Breast epithelium (tissue), 4 donors: Measurements from ENCODE around the gene ZNF438. TPM values are rescaled to one million over a fixed set of nuclear protein-coding genes. Genes with fewer than 3 reads are reported as not detected.
A peak's percentile ranks its signal among the peaks of the same experiment; 100 is the strongest.

ENCODE experiments used
- DNase-seq, 2 donors: peaks; one replicate each; pipeline ENCODE4 v3.0.0-alpha.2; 2019; ENCODE audit warnings: low spot score in 2 of 2
- H3K27ac ChIP-seq, 2 donors: fragments of 200-600 bp; sonication (generic) in 1 of 2; one replicate each; pipeline ENCODE4 v1.5.1; 2016 to 2019; ENCODE audit warnings: mild to moderate bottlenecking in 1 of 2
- H3K27me3 ChIP-seq, 2 donors: fragments of 200-600 bp; sonication (generic) in 1 of 2; one replicate each; pipeline versions ENCODE4 v1.5.1 to v1.6.0; 2017 to 2019; ENCODE audit warnings: control low read depth in 1 of 2, mild to moderate bottlenecking in 1 of 2
- H3K36me3 ChIP-seq: fragments of 200-600 bp; one replicate; pipeline ENCODE4 v1.5.1; 2019
- H3K4me1 ChIP-seq, 2 donors: fragments of 200-600 bp; sonication (generic); one replicate each; pipeline ENCODE4 v1.5.1; 2016 to 2019; ENCODE audit warnings: control low read depth in 1 of 2
- H3K4me3 ChIP-seq, 3 donors: fragments of 200-600 bp; sonication (generic); 1 replicate in 2 of 3; 2 replicates in 1 of 3; pipeline ENCODE4 v1.5.1; 2016 to 2019; ENCODE audit warnings: mild to moderate bottlenecking in 3 of 3, moderate library complexity in 2 of 3
- H3K9me3 ChIP-seq, 2 donors: fragments of 200-600 bp; sonication (generic) in 1 of 2; one replicate each; pipeline ENCODE4 v1.5.1; 2016 to 2019; ENCODE audit warnings: control low read depth in 1 of 2
- CTCF ChIP-seq, 3 donors: fragments of 450-650 bp; IDR thresholded peaks; one replicate each; pipeline ENCODE4 v1.5.1; 2016 to 2017; ENCODE audit warnings: antibody characterized with exemption in 3 of 3, mild to moderate bottlenecking in 3 of 3, moderate library complexity in 3 of 3
- POLR2A ChIP-seq: fragments of 450-650 bp; IDR thresholded peaks from one replicate; pipeline ENCODE4 v1.6.1; 2016; ENCODE audit warnings: antibody characterized with exemption, mild to moderate bottlenecking, moderate library complexity
- POLR2AphosphoS5 ChIP-seq, 3 donors: sonication (generic); formaldehyde crosslinking; IDR thresholded peaks; one replicate each; pipeline ENCODE4 v1.6.1; 2017; ENCODE audit warnings: antibody characterized with exemption in 3 of 3
- intact Hi-C: fragments of 100-400 bp; cut with DNase I; formaldehyde crosslinking; loops from one replicate; pipeline ENCODE4 v1.15.1; 2023; ENCODE audit warnings: low total_unique reads
- total RNA-seq, 3 donors: library from RNA; depleted of rRNA; stranded (reverse); fragments of >200 nt; gene quantifications; one replicate each; pipeline ENCODE4 v1.1.0, GENCODE V29; 2016

Gene ZNF438
- total RNA-seq, 3 donors from 2014 or later: 8.8 to 34.6 (median 10.0) TPM

DNA sequence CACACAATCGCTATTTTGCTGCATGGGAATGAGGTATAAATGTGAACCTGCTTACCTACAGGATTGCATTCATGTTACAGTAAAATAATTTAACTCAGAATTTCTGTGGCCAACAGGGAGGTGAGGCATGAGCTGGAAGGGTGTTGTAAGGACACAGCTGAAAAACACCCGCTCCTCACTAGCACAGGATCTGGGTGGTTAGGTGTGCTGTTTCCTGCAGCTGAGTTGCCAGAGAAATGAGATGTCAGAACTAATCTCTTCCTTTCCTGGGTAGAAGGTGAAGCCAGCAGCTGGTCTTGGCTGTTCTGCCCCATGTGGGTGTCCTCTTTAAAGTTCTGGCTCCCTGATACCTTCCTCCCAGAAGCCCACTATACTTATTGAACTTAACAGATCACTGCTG is 39.0 kb upstream of the ZNF438 start:
- no peaks in the 10 kb centered on the region for H3K27me3 ChIP-seq
- H3K36me3 ChIP-seq: no peaks in the 10 kb centered on the region
- no peak for DNase-seq
- no peaks in the 10 kb centered on the region for H3K9me3 ChIP-seq
- no peaks in the 10 kb centered on the region for H3K4me1 ChIP-seq
- intact Hi-C loops: no loop called here
- H3K27ac ChIP-seq: no peak overlapping the region
- H3K4me3 ChIP-seq: no peak overlapping the region
- TF ChIP-seq POLR2AphosphoS5 (IDR thresholded peaks at IDR 0.05) (no peak), POLR2A (no peak), CTCF (IDR thresholded peaks at IDR 0.05) (no peak)

- TF ChIP-seq POLR2AphosphoS5 (IDR thresholded peaks at IDR 0.05) (no peak), CTCF (IDR thresholded peaks at IDR 0.05) (no peak), POLR2A (no peak)
- no peak overlapping the region for H3K27ac ChIP-seq
- intact Hi-C loops: no loop called here
- no peaks in the 10 kb centered on the region for H3K4me1 ChIP-seq
- no peaks in the 10 kb centered on the region for H3K27me3 ChIP-seq
- H3K9me3 ChIP-seq: no peaks in the 10 kb centered on the region
- H3K4me3 ChIP-seq: no peak overlapping the region
- H3K36me3 ChIP-seq: no peaks in the 10 kb centered on the region
- no peak for DNase-seq
Measured at GRCh38 chr10:31070025-31070424, 38.4 kb upstream of the ZNF438 start.

DNA sequence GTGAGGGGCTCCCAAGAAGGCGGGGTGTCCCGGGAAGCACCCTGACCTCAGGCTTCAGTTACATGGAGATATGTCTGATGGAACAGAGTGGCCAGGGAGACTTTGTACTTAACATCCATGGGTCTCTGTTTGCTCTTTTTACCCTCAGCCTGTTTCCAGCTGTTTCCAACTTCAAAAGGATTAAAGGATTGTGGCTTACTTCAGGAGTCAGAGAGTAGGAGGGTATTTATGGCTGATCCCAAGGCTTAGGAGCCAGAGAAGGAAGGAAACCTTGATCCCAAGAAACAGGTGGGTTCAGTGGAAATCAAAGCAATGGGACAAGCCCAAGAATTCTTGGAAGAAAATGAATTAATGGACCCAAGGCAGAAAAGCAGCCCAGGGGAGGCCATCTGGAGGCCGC is 37.7 kb upstream of the ZNF438 start:
- no peaks in the 10 kb centered on the region for H3K36me3 ChIP-seq
- no peaks in the 10 kb centered on the region for H3K27me3 ChIP-seq
- H3K9me3 ChIP-seq: no peaks in the 10 kb centered on the region
- TF ChIP-seq POLR2AphosphoS5 (IDR thresholded peaks at IDR 0.05): no peak
- no peak for TF ChIP-seq POLR2A
- TF ChIP-seq CTCF (IDR thresholded peaks at IDR 0.05): no peak
- intact Hi-C loops: no loop called here
- DNase-seq: no peak
- H3K27ac ChIP-seq: no peak overlapping the region
- no peaks in the 10 kb centered on the region for H3K4me1 ChIP-seq
- H3K4me3 ChIP-seq: no peak overlapping the region

GRCh38 chr10:31064348-31064747 is 32.7 kb upstream of the ZNF438 start:
- no peaks in the 10 kb centered on the region for H3K36me3 ChIP-seq
- H3K27me3 ChIP-seq: no peaks in the 10 kb centered on the region
- TF ChIP-seq POLR2A (no peak), POLR2AphosphoS5 (IDR thresholded peaks at IDR 0.05) (no peak), CTCF (IDR thresholded peaks at IDR 0.05) (no peak)
- no peak overlapping the region for H3K4me3 ChIP-seq
- no peaks in the 10 kb centered on the region for H3K9me3 ChIP-seq
- peak overlapping the region; percentile 48 to 84 for H3K27ac ChIP-seq
- peaks cover 0 to 3% of the 10 kb centered on the region in 2 donors for H3K4me1 ChIP-seq
- DNase-seq: no peak
- intact Hi-C loops: no loop called here

GRCh38 chr10:31063841-31064240 is 32.2 kb upstream of the ZNF438 start:
- Histone ChIP-seq H3K36me3 (no peaks in the 10 kb centered on the region), H3K27ac (peak overlapping the region; percentile 48 to 84), H3K9me3 (no peaks in the 10 kb centered on the region), H3K4me3 (no peak overlapping the region), H3K27me3 (no peaks in the 10 kb centered on the region), H3K4me1 (peaks cover 0 to 3% of the 10 kb centered on the region in 2 donors)
- intact Hi-C loops: no loop called here
- no peak for DNase-seq
- TF ChIP-seq CTCF (IDR thresholded peaks at IDR 0.05) (no peak), POLR2A (no peak), POLR2AphosphoS5 (IDR thresholded peaks at IDR 0.05) (no peak)
